K562 (cell line): Measurements from ENCODE around the gene C18orf32. TPM values are rescaled to one million over a fixed set of nuclear protein-coding genes. Genes with fewer than 3 reads are reported as not detected.

Experiments used
- ZBTB40 ChIP-seq, 2 experiments: fragments of 450-650 bp in 1 of 2; sonication (generic) in 1 of 2; formaldehyde crosslinking in 1 of 2; IDR thresholded peaks; 2 replicates each; pipeline versions ENCODE4 v1.7.1 to v1.9.0; 2016 to 2022; ENCODE audit warnings: inconsistent platforms in 1 of 2, mild to moderate bottlenecking in 1 of 2, missing genetic modification reagents in 1 of 2
- polyA plus RNA-seq, 8 experiments: library from polyadenylated mRNA; depleted of rRNA in 4 of 8; stranded (reverse) in 5 of 8; unstranded in 3 of 8; fragments of >200 nt; fragmentation: Nextera tagmentation in 2 of 8; fragmentation: Illumina TruSeq in 1 of 8; extraction: Ambion mirVana in 2 of 8; extraction: Trizol in 1 of 8; gene quantifications; 2 replicates each; pipeline versions ENCODE4 v1.2.1 to v1.2.3, GENCODE V29; 2011 to 2014; ENCODE audit warnings: inconsistent platforms in 1 of 8, missing spikeins in 1 of 8
- total RNA-seq, 7 experiments: library from RNA; depleted of rRNA in 6 of 7; stranded (reverse); fragments of >200 nt in 6 of 7; fragmentation: Illumina TruSeq in 2 of 7; extraction: Trizol in 2 of 7; gene quantifications; 2 replicates each; pipeline versions ENCODE4 v1.2.1 to v1.2.3, GENCODE V29; 2011 to 2021; ENCODE audit warnings: low replicate concordance in 1 of 7

The C18orf32 gene
- total and polyA plus RNA-seq, 9 of the 15 experiments (the other 6 are each of a cell fraction or from before 2014, with no cell fraction given) = 8.5 to 35.0 (median 20.4) TPM

GRCh38 chr18:49520661-49521145 lies 33.7 kb upstream of the C18orf32 start (continued):
- TF ChIP-seq ZBTB40 (IDR thresholded peaks at IDR 0.05) (no peak), ZBTB40 (CRISPR knock-in tag; IDR thresholded peaks at IDR 0.05) (no peak)
- TF ChIP-seq, all 486 proteins: peak for 2
